Prostate gland (tissue), 2 donors: ENCODE measurements around the gene COG2. TPM values are rescaled to one million over a fixed set of nuclear protein-coding genes. Genes with fewer than 3 reads are reported as not detected.

Experiments
- DNase-seq: peaks from one replicate; pipeline ENCODE4 v3.0.0-alpha.2; 2019; ENCODE audit warnings: low spot score
- H3K27ac ChIP-seq, 2 donors: fragments of 200-600 bp; sonication (generic); 2 replicates each; pipeline ENCODE4 v1.5.1; 2017 to 2019
- H3K27me3 ChIP-seq: fragments of 200-600 bp; sonication (generic); replicated peaks from 2 replicates; pipeline ENCODE4 v1.5.1; 2019; ENCODE audit not compliant: insufficient read depth
- H3K36me3 ChIP-seq, 2 donors: fragments of 200-600 bp; sonication (generic); 1 replicate in 1 of 2; 2 replicates in 1 of 2; pipeline versions ENCODE4 v1.5.1 to v1.8.1; 2017 to 2019
- H3K4me1 ChIP-seq: fragments of 200-600 bp; sonication (generic); replicated peaks from 2 replicates; pipeline ENCODE4 v1.5.1; 2019
- H3K4me3 ChIP-seq, 2 donors: fragments of 200-600 bp; sonication (generic); 2 replicates each; pipeline ENCODE4 v1.5.1; 2017 to 2019
- H3K9me3 ChIP-seq: fragments of 200-600 bp; sonication (generic); 2 replicates; pipeline ENCODE4 v1.5.1; 2017
- CTCF ChIP-seq, 4 experiments: fragments of 200-600 bp in 2 of 4; fragments of 450-650 bp in 2 of 4; sonication (generic) in 2 of 4; IDR thresholded peaks; 1 replicate in 3 of 4; 2 replicates in 1 of 4; pipeline ENCODE4 v1.5.1; 2016 to 2019; ENCODE audit warnings: antibody characterized with exemption in 4 of 4, mild to moderate bottlenecking in 2 of 4, moderate library complexity in 2 of 4
- POLR2A ChIP-seq: fragments of 450-650 bp; IDR thresholded peaks from one replicate; pipeline ENCODE4 v1.6.1; 2016; ENCODE audit warnings: antibody characterized with exemption, mild to moderate bottlenecking
- POLR2AphosphoS5 ChIP-seq: sonication (generic); formaldehyde crosslinking; IDR thresholded peaks from one replicate; pipeline ENCODE4 v1.6.1; 2017; ENCODE audit warnings: antibody characterized with exemption
- WGBS: methylation state at CpG from one replicate; pipeline ENCODE4 v1.1.5; 2018; 5-methylcytosine and 5-hydroxymethylcytosine counted together
- intact Hi-C: fragments of 100-400 bp; cut with DNase I; formaldehyde crosslinking; loops from one replicate; pipeline ENCODE4 v1.14.2; 2022
- total RNA-seq, 2 donors: library from RNA; depleted of rRNA; stranded (reverse); fragments of >200 nt; gene quantifications; one replicate each; pipeline ENCODE4 v1.1.0, GENCODE V29; 2016

The COG2 gene
- total RNA-seq, 2 donors from 2014 or later, result 26.1 to 32.8 TPM

GRCh38 chr1:230706887-230707731 lies 64.8 kb downstream of the COG2 start:
- Histone ChIP-seq H3K4me3 (no peak overlapping the region), H3K9me3 (no peaks in the 10 kb centered on the region), H3K36me3 (no peaks in the 10 kb centered on the region), H3K4me1 (no peaks in the 10 kb centered on the region), H3K27ac (no peak overlapping the region), H3K27me3 (no peaks in the 10 kb centered on the region)
- WGBS, result 89% methylated on average over 20 of the region's 20 CpGs
- no peak for DNase-seq
- TF ChIP-seq CTCF (IDR thresholded peaks at IDR 0.05) (no peak), POLR2A (no peak), POLR2AphosphoS5 (no peak)
- intact Hi-C loops, result no loop called here

GRCh38 chr1:230707732-230708630 lies 65.7 kb downstream of the COG2 start:
- no peak for TF ChIP-seq POLR2AphosphoS5
- TF ChIP-seq CTCF (IDR thresholded peaks at IDR 0.05), result no peak
- TF ChIP-seq POLR2A, result no peak
- WGBS, result 80% methylated on average over 21 of the region's 22 CpGs
- intact Hi-C loops, result no loop called here
- Histone ChIP-seq H3K36me3 (no peaks in the 10 kb centered on the region), H3K9me3 (no peaks in the 10 kb centered on the region), H3K4me1 (no peaks in the 10 kb centered on the region), H3K27me3 (no peaks in the 10 kb centered on the region), H3K27ac (no peak overlapping the region), H3K4me3 (no peak overlapping the region)
- no peak for DNase-seq

- Histone ChIP-seq H3K4me1 (no peaks in the 10 kb centered on the region), H3K4me3 (no peak overlapping the region), H3K36me3 (no peaks in the 10 kb centered on the region), H3K27ac (no peak overlapping the region), H3K27me3 (no peaks in the 10 kb centered on the region), H3K9me3 (no peaks in the 10 kb centered on the region)
- intact Hi-C loops, result no loop called here
- no peak for TF ChIP-seq POLR2A
- TF ChIP-seq CTCF (IDR thresholded peaks at IDR 0.05), result no peak
- no peak for TF ChIP-seq POLR2AphosphoS5
- no peak for DNase-seq
- WGBS, result 79% methylated on average over 16 of the region's 16 CpGs
Measured at GRCh38 chr1:230708631-230709580, 66.6 kb downstream of the COG2 start.

GRCh38 chr1:230709619-230710542 lies 67.6 kb downstream of the COG2 start:
- Histone ChIP-seq H3K4me1 (no peaks in the 10 kb centered on the region), H3K27me3 (no peaks in the 10 kb centered on the region), H3K27ac (no peak overlapping the region), H3K9me3 (no peaks in the 10 kb centered on the region), H3K4me3 (no peak overlapping the region), H3K36me3 (no peaks in the 10 kb centered on the region)
- 79% methylated on average over 18 of the region's 18 CpGs for WGBS
- intact Hi-C loops, result no loop called here
- TF ChIP-seq POLR2A (no peak), POLR2AphosphoS5 (no peak), CTCF (IDR thresholded peaks at IDR 0.05) (no peak)
- DNase-seq, result no peak
